HUES48 (cell line): Measurements from ENCODE around the gene GABRD.

ENCODE experiments used
- H3K27ac ChIP-seq: one replicate; pipeline ENCODE4 v1.7.0; 2013; ENCODE audit warnings: low read depth, low read length, inconsistent platforms
- H3K27me3 ChIP-seq: 2 replicates; pipeline ENCODE4 v1.6.1; 2013; ENCODE audit warnings: mild to moderate bottlenecking, low read length; ENCODE audit not compliant: control insufficient read depth, insufficient read depth
- H3K36me3 ChIP-seq: 2 replicates; pipeline ENCODE4 v1.6.1; 2013; ENCODE audit warnings: low read length; ENCODE audit not compliant: control insufficient read depth, insufficient read depth
- H3K4me1 ChIP-seq: 2 replicates; pipeline ENCODE4 v1.6.1; 2013; ENCODE audit warnings: mild to moderate bottlenecking, low read length; ENCODE audit not compliant: control insufficient read depth, insufficient read depth
- H3K4me3 ChIP-seq: 2 replicates; pipeline ENCODE4 v1.5.1; 2013; ENCODE audit warnings: mild to moderate bottlenecking, low read depth, low read length
- H3K9ac ChIP-seq: 2 replicates; pipeline ENCODE4 v1.6.1; 2013; ENCODE audit warnings: mild to moderate bottlenecking, low read depth, low read length, moderate library complexity
- H3K9me3 ChIP-seq: 2 replicates; pipeline ENCODE4 v1.6.1; 2013; ENCODE audit warnings: low read length; ENCODE audit not compliant: control insufficient read depth, insufficient read depth

Gene GABRD

DNA sequence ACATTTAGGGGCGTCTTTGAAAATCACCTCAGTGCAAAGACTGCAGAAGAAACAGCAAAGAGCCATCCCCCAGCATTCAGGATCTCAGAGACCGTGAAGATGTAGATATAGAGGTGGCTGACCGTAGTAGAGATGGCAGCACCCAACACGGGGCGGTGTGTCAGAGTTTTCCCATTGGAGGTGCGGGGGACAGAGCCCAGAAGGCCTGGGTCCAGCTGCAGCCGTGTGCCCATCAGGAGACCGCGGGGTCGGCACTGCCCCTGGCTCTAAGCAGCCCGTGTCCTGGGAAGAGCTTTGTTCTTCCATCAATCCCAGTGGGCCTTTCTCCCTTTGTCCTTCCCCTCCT, 1.1 kb downstream of the GABRD start:
- Histone ChIP-seq H3K4me1 (no peaks in the 10 kb centered on the region; the same call in 1 of the 2 replicates), H3K27ac (no peak overlapping the region), H3K9me3 (no peaks in the 10 kb centered on the region), H3K9ac (no peak overlapping the region), H3K4me3 (no peak overlapping the region), H3K36me3 (no peaks in the 10 kb centered on the region), H3K27me3 (peaks cover 23% of the 10 kb centered on the region)

DNA sequence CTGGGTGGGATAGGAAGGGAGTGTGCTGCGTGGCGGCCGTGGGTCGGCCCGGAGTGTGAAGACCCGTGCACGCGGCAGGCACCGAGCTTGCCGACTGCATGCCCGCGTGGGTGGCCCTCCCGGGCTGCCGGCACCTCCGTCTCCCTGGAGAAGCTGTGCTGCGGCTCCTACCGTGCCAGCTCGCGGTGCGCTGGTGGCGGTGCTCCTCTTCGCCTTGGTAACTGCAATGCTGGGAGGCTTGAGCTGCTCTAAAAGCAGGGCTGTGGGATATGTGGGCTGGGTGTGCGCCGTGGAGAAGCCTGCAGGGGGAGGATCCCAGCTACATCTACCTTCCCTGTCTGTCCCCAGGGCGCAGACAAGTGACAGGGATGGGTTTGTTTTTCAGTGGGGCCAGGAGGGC, 2.4 kb downstream of the GABRD start:
- Histone ChIP-seq H3K36me3 (no peaks in the 10 kb centered on the region), H3K9me3 (no peaks in the 10 kb centered on the region), H3K4me3 (no peak overlapping the region), H3K27ac (no peak overlapping the region), H3K9ac (no peak overlapping the region), H3K27me3 (peaks cover 23% of the 10 kb centered on the region), H3K4me1 (no peaks in the 10 kb centered on the region; the same call in 1 of the 2 replicates)

DNA sequence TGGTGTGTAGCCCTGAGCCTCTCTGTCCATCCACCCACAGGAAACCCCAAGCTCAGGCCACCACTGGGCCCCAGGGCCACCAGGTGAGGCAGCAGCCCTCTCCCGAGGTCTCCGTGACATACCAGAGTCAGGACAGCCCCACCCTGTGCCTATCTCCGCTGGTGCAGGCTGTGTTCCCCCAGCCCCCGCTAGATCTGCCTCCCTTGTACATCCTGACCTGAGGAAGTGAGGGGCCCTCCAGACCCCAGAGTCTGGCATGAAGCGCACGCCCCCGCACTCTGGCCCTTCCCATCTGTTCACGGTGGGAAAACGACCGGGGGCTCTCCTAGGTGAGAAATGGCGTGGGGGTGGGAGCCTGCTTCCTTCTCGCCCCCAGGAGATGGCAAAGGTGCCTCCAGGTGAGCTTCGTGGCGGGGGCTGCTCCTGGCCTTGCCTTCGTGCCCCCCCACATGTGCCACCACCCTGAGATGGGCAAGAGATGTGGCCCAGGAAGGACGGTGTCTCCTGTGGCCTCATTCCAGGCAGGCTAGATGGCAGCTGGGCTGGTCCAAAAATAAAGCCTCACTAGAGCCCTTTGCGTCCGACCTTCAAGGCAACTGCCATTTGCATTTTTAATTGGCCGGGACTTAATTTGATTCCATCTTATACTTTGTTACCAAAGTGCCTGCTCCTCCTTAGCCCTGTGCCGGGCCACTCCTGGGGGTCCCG, 3.1 kb downstream of the GABRD start:
- H3K9ac ChIP-seq = no peak overlapping the region
- no peak overlapping the region for H3K4me3 ChIP-seq
- H3K9me3 ChIP-seq = no peaks in the 10 kb centered on the region
- no peaks in the 10 kb centered on the region for H3K36me3 ChIP-seq
- H3K4me1 ChIP-seq = no peaks in the 10 kb centered on the region; the same call in 1 of the 2 replicates
- no peak overlapping the region for H3K27ac ChIP-seq
- peaks cover 23% of the 10 kb centered on the region for H3K27me3 ChIP-seq

DNA sequence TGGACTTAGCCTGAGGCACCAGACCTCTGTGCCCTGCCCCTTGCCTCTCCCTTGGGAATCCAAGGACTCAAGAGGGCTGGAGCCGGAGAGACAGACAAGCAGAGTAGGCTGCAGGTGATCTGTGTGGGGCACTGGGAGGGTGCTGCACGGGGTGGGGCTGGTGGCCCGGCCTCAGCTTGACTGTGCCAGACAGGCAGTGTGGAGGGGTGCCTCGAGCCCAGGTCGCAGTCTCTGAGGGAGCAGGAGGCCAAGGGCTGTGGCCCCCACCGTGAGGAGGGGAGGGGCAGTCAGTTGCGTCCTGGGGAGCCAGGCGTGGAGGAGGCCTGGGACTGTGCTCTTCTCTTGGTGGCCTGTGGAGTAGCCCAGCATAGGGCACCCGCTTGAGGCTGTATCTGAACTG, 4.0 kb downstream of the GABRD start:
- Histone ChIP-seq H3K9me3 (no peaks in the 10 kb centered on the region), H3K4me3 (no peak overlapping the region), H3K4me1 (no peaks in the 10 kb centered on the region; the same call in 1 of the 2 replicates), H3K36me3 (no peaks in the 10 kb centered on the region), H3K9ac (no peak overlapping the region), H3K27ac (no peak overlapping the region), H3K27me3 (peaks cover 23% of the 10 kb centered on the region)

DNA sequence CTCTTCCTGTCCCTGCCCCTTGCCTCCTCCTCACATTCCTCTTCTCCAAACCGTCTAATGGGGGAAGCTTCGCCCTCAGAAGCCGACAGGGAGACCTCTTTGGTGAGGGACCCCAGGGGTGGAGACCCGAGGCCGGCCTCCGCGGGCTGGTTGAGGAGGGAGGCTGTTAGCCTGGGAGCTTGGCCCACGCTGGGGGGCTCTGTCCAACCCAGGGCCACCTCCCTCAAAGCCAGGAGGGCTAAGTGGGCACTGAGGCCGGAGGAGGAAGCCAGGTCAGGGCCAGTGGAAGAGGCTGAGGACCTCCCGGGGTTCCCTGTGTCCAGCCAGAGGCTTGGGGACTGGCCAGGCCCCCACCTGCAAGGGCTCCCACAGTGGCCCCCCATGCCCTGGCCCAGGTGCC, 5.3 kb downstream of the GABRD start:
- no peak overlapping the region for H3K27ac ChIP-seq
- no peaks in the 10 kb centered on the region for H3K36me3 ChIP-seq
- no peaks in the 10 kb centered on the region for H3K9me3 ChIP-seq
- no peaks in the 10 kb centered on the region for H3K4me1 ChIP-seq
- H3K4me3 ChIP-seq = no peak overlapping the region
- H3K9ac ChIP-seq = no peak overlapping the region
- H3K27me3 ChIP-seq = peaks cover 20% of the 10 kb centered on the region

DNA sequence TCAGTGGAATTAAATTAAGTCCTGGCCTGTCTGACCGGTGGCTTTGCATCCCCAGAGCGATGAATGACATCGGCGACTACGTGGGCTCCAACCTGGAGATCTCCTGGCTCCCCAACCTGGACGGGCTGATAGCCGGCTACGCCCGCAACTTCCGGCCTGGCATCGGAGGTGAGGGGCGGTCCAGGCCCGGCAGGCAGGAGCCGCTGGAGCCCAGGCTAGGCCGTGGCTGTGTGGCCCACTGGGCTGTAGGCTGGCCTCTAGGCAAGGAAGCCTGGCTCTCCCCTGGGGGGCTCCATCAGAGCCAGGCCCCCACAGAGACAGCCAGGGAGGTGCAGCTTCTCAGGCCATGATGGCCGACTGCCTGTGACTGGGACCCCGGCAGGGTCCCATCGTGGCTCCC, 5.7 kb downstream of the GABRD start:
- Histone ChIP-seq H3K9me3 (no peaks in the 10 kb centered on the region), H3K36me3 (no peaks in the 10 kb centered on the region), H3K4me3 (no peak overlapping the region), H3K4me1 (no peaks in the 10 kb centered on the region), H3K27ac (no peak overlapping the region), H3K9ac (no peak overlapping the region), H3K27me3 (peaks cover 16% of the 10 kb centered on the region)

DNA sequence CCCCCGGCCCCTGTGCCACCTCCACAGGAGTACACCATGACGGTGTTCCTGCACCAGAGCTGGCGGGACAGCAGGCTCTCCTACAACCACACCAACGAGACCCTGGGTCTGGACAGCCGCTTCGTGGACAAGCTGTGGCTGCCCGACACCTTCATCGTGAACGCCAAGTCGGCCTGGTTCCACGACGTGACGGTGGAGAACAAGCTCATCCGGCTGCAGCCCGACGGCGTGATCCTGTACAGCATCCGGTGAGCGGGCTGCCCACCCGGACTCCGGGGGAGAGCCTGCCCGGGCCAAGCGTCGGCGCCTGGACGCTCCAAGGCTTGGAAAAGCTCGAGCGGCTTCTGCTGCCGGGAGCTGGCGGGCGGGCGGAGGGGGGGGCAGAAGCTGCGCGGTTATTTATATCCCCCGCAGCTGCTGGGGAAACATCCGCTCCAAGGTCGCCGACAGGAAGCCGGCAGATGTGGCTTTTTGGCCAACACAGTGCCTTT, 6.4 kb downstream of the GABRD start:
- no peaks in the 10 kb centered on the region for H3K4me1 ChIP-seq
- peaks cover 9% of the 10 kb centered on the region for H3K27me3 ChIP-seq
- H3K4me3 ChIP-seq = no peak overlapping the region
- no peak overlapping the region for H3K9ac ChIP-seq
- no peaks in the 10 kb centered on the region for H3K9me3 ChIP-seq
- no peaks in the 10 kb centered on the region for H3K36me3 ChIP-seq
- H3K27ac ChIP-seq = no peak overlapping the region

DNA sequence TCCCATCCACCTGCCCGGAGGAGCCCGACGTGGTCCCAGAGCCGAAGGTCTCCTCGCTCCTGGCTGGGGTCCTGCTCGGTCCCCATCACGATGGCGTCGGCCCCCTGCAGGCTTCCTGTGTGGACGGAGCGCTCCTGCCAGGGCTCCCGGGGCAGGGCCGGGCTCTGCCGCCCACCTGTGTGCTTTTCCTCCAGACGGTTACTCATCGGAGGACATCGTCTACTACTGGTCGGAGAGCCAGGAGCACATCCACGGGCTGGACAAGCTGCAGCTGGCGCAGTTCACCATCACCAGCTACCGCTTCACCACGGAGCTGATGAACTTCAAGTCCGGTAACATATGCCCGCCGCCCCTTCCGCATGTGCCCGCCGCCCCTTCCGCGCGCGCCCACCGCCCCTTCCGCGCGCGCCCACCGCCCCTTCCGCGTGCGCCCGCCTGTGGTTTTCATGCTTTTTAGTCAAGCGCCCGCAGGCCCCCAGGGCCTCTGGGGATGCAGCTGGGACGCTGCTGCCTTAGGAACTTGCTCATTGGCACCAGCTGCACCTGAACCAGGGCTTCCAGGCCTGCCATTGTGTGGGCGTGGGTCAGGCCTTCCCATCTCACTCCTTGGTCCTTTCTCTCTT, 8.9 kb downstream of the GABRD start:
- Histone ChIP-seq H3K27me3 (no peaks in the 10 kb centered on the region), H3K4me1 (no peaks in the 10 kb centered on the region; the same call in 1 of the 2 replicates), H3K27ac (no peak overlapping the region), H3K36me3 (no peaks in the 10 kb centered on the region), H3K9me3 (no peaks in the 10 kb centered on the region), H3K4me3 (no peak overlapping the region), H3K9ac (no peak overlapping the region)

DNA sequence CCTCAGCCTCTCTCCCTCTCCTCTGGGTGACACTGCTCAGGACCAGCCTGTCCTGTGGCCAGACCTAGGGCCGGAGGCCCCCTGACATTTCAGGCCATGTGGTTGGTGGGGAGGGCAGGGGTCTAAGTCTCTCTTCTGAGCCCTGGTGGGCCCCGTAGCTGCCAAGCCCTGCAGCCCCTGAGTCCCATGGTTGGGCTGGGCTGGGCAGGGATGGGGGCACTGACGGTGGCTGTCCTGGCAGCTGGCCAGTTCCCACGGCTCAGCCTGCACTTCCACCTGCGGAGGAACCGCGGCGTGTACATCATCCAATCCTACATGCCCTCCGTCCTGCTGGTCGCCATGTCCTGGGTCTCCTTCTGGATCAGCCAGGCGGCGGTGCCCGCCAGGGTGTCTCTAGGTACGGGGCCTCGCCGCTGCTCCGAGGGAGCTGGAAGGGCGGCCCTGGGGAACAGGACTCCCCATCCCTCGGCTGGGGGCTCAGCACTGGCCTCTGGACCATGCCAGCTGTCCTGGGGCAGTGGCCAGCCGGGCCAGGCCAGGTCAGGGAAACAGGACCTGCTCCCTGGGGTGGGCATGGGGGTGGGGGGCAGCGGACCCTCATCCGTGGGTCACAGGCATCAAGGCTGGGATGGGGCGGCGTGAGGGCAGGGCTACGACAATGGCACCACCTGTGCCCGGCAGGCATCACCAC, 9.9 kb downstream of the GABRD start:
- Histone ChIP-seq H3K36me3 (no peaks in the 10 kb centered on the region), H3K9me3 (no peaks in the 10 kb centered on the region), H3K4me1 (no peaks in the 10 kb centered on the region; the same call in 1 of the 2 replicates), H3K9ac (no peak overlapping the region), H3K27me3 (no peaks in the 10 kb centered on the region), H3K27ac (no peak overlapping the region), H3K4me3 (no peak overlapping the region)

DNA sequence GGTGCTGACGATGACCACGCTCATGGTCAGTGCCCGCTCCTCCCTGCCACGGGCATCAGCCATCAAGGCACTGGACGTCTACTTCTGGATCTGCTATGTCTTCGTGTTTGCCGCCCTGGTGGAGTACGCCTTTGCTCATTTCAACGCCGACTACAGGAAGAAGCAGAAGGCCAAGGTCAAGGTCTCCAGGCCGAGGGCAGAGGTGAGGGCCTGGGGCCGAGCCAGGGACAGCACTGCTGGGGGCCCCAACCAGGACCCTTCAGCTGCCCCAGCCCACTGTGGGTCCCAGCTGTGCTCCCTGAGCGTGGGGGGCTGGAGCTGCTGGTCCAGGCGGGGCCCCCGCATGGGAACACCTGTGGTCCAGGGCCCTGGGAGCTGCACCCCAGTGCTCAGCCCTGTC, 10.4 kb downstream of the GABRD start:
- Histone ChIP-seq H3K27me3 (no peaks in the 10 kb centered on the region), H3K9ac (no peak overlapping the region), H3K27ac (no peak overlapping the region)

More for the DNA sequence above, 10.4 kb downstream of the GABRD start:
- Histone ChIP-seq H3K4me3 (no peak overlapping the region), H3K4me1 (no peaks in the 10 kb centered on the region; the same call in 1 of the 2 replicates), H3K9me3 (no peaks in the 10 kb centered on the region), H3K36me3 (no peaks in the 10 kb centered on the region)
